HepG2 (cell line): ENCODE measurements around the gene PAQR6. TPM values are rescaled to one million over a fixed set of nuclear protein-coding genes. Genes with fewer than 3 reads are reported as not detected.

ENCODE experiments used
- ATAC-seq: fragments of 200-7000 bp; cut with Tn5 transposase; 3 replicates; pipeline ENCODE4 v1.9.1; 2020; ENCODE audit warnings: mild to moderate bottlenecking, moderate library complexity
- BruUV-seq: library from RNA; stranded (reverse); fragments of 400-500 nt; replicated peaks from 2 replicates; lab custom pipeline; 2021; lab: Mats Ljungman, UMichigan
- CTCF ChIA-PET: fragments of 300-600 bp; formaldehyde crosslinking; extraction: SDS; loops from one replicate; lab custom pipeline; 2021; ENCODE audit warnings: low total read pairs, inconsistent platforms, low intra/inter-chr PET ratio; lab: Yijun Ruan, JAX
- POLR2A ChIA-PET: fragments of 350-600 bp; sonication (Branson Sonifier 250); formaldehyde crosslinking; loops from one replicate; lab custom pipeline; 2020; ENCODE audit warnings: antibody characterized with exemption, inconsistent platforms; lab: Yijun Ruan, JAX
- DNase-seq: peaks from one replicate; pipeline ENCODE4 v3.0.0-alpha.2; 2015; ENCODE audit warnings: low spot score
- FAIRE-seq: peaks from 3 replicates; lab custom pipeline; 2011; peaks lifted over from hg19 to GRCh38; lab: Jason Lieb, UNC
- H2AFZ ChIP-seq: one replicate; pipeline ENCODE4 v1.6.1; 2011; ENCODE audit warnings: low read length, inconsistent platforms
- H3K27ac ChIP-seq: fragments of 300-600 bp; 3 replicates; pipeline ENCODE4 v1.8.0; 2011; ENCODE audit warnings: mixed run types, mild to moderate bottlenecking, mixed read lengths, low read length, inconsistent platforms; ENCODE audit not compliant: insufficient read depth; ENCODE audit errors: extremely low read length
- H3K27me3 ChIP-seq, 2 experiments: fragments of 200-600 bp in 1 of 2; 2 replicates in 1 of 2; 3 replicates in 1 of 2; pipeline versions ENCODE4 v1.6.0 to v1.8.0; 2011; ENCODE audit warnings: low read length in 2 of 2, mild to moderate bottlenecking in 2 of 2, moderate library complexity in 2 of 2, inconsistent platforms in 1 of 2; ENCODE audit not compliant: insufficient read depth in 2 of 2, control insufficient read depth in 1 of 2
- H3K36me3 ChIP-seq, 2 experiments: fragments of 200-600 bp in 1 of 2; replicated peaks in 1 of 2; 2 replicates in 1 of 2; 3 replicates in 1 of 2; pipeline versions ENCODE4 v1.5.1 to v1.8.0; 2011; ENCODE audit warnings: low read length in 2 of 2, inconsistent platforms in 1 of 2; ENCODE audit not compliant: insufficient read depth in 2 of 2, control insufficient read depth in 1 of 2
- H3K4me1 ChIP-seq: 2 replicates; pipeline ENCODE4 v1.5.1; 2012; ENCODE audit warnings: low read length, inconsistent platforms; ENCODE audit not compliant: insufficient read depth
- H3K4me2 ChIP-seq: 2 replicates; pipeline ENCODE4 v1.6.0; 2011; ENCODE audit warnings: low read depth, low read length, inconsistent platforms
- H3K4me3 ChIP-seq, 3 experiments: fragments of 200-600 bp in 1 of 3; sonication (generic), shearing (Covaris generic) in 1 of 3; replicated peaks in 1 of 3; 2 replicates each; pipeline ENCODE4 v1.5.1; 2011 to 2016; ENCODE audit warnings: low read length in 3 of 3, inconsistent platforms in 2 of 3, low read depth in 2 of 3, mild to moderate bottlenecking in 2 of 3, control low read depth in 1 of 3, mixed read lengths in 1 of 3; ENCODE audit not compliant: insufficient read depth in 1 of 3
- H3K79me2 ChIP-seq: one replicate; pipeline ENCODE4 v1.6.1; 2011; ENCODE audit warnings: low read length, inconsistent platforms; ENCODE audit not compliant: insufficient read depth
- H3K9ac ChIP-seq: 2 replicates; pipeline ENCODE4 v1.6.0; 2011; ENCODE audit warnings: mild to moderate bottlenecking, low read depth, low read length, inconsistent platforms; ENCODE audit not compliant: insufficient read depth
- H3K9me3 ChIP-seq: 2 replicates; pipeline ENCODE4 v1.5.1; 2012; ENCODE audit warnings: mild to moderate bottlenecking, low read length
- H4K20me1 ChIP-seq: 2 replicates; pipeline ENCODE4 v1.6.0; 2011; ENCODE audit warnings: inconsistent platforms, mild to moderate bottlenecking, low read length, moderate library complexity; ENCODE audit not compliant: insufficient read depth
- ARNTL ChIP-seq: sonication (generic); formaldehyde crosslinking; IDR thresholded peaks from 2 replicates; pipeline ENCODE4 v1.4.0; 2020; ENCODE audit warnings: mild to moderate bottlenecking, missing genetic modification reagents
- ERF ChIP-seq: IDR thresholded peaks from 2 replicates; pipeline ENCODE4 v1.6.1; 2018; ENCODE audit warnings: missing biosample characterization, missing genetic modification reagents
- HNF4G ChIP-seq, 2 experiments: sonication (generic) in 1 of 2; formaldehyde crosslinking in 1 of 2; IDR thresholded peaks; 2 replicates each; pipeline versions ENCODE4 v1.4.0 to v1.6.1; 2011 to 2020; ENCODE audit warnings: borderline replicate concordance in 2 of 2, low read depth in 2 of 2, mild to moderate bottlenecking in 2 of 2, low read length in 1 of 2, missing genetic modification reagents in 1 of 2, moderate library complexity in 1 of 2
- JARID2 ChIP-seq: sonication (generic); formaldehyde crosslinking; IDR thresholded peaks from 2 replicates; pipeline ENCODE4 v1.8.1; 2023; ENCODE audit warnings: missing genetic modification reagents, inconsistent platforms; ENCODE audit not compliant: insufficient replicate concordance
- MTF1 ChIP-seq: sonication (generic); formaldehyde crosslinking; IDR thresholded peaks from 2 replicates; pipeline ENCODE4 v1.5.0; 2020; ENCODE audit warnings: missing genetic modification reagents
- PAF1 ChIP-seq: IDR thresholded peaks from 2 replicates; pipeline ENCODE4 v1.6.1; 2016; ENCODE audit warnings: missing genetic modification reagents, missing compliant biosample characterization
- SP2 ChIP-seq: sonication (generic); formaldehyde crosslinking; IDR thresholded peaks from 2 replicates; pipeline ENCODE4 v1.5.1; 2020; ENCODE audit warnings: mild to moderate bottlenecking, missing genetic modification reagents
- YEATS4 ChIP-seq: sonication (generic); formaldehyde crosslinking; IDR thresholded peaks from 2 replicates; pipeline ENCODE4 v1.4.0; 2020; ENCODE audit warnings: missing genetic modification reagents, borderline replicate concordance
- ZFP82 ChIP-seq: sonication (generic); formaldehyde crosslinking; IDR thresholded peaks from 2 replicates; pipeline ENCODE4 v1.5.1; 2020; ENCODE audit warnings: mild to moderate bottlenecking, missing genetic modification reagents, borderline replicate concordance
- ZNF274 ChIP-seq: sonication (generic); formaldehyde crosslinking; IDR thresholded peaks from 2 replicates; pipeline ENCODE4 v1.5.1; 2020; ENCODE audit warnings: mild to moderate bottlenecking, missing genetic modification reagents
- ZNF3 ChIP-seq: IDR thresholded peaks from 2 replicates; pipeline ENCODE4 v1.7.0; 2017; ENCODE audit warnings: inconsistent platforms
- ZSCAN21 ChIP-seq: sonication (generic); formaldehyde crosslinking; IDR thresholded peaks from 2 replicates; pipeline ENCODE4 v1.8.0; 2022; ENCODE audit warnings: mild to moderate bottlenecking, missing genetic modification reagents, moderate library complexity, borderline replicate concordance
- WGBS: methylation state at CpG from one replicate; pipeline ENCODE4 v1.1.6; 2017; ENCODE audit warnings: low lambda C conversion rate; 5-methylcytosine and 5-hydroxymethylcytosine counted together
- in situ Hi-C: cut with HindIII; loops from 2 replicates; pipeline ENCODE4 v1.10.0; 2017; ENCODE audit warnings: low pct_unique_long_range_greater_than_20kb; ENCODE audit not compliant: extremely low pct_ligation_motif_present
- intact Hi-C: fragments of 100-400 bp; cut with micrococcal nuclease; formaldehyde crosslinking; loops from one replicate; pipeline ENCODE4 v1.10.0; 2022; ENCODE audit not compliant: unreplicated experiment
- polyA plus RNA-seq, 8 experiments: library from polyadenylated mRNA; depleted of rRNA in 3 of 8; stranded (reverse) in 7 of 8; unstranded in 1 of 8; fragments of >200 nt; fragmentation: Illumina TruSeq in 4 of 8; extraction: Trizol in 4 of 8; gene quantifications; 2 replicates each; pipeline versions ENCODE4 v1.2.1 to v1.2.3, GENCODE V29; 2011 to 2016; ENCODE audit warnings: low read depth in 4 of 8, missing spikeins in 1 of 8, mixed read lengths in 1 of 8; ENCODE audit not compliant: insufficient read depth in 1 of 8
- total RNA-seq, 5 experiments: library from RNA; depleted of rRNA; stranded (reverse); fragments of >200 nt; fragmentation: Illumina TruSeq; extraction: Trizol; gene quantifications; 2 replicates each; pipeline ENCODE4 v1.2.3, GENCODE V29; 2016; ENCODE audit warnings: low read depth in 1 of 5
- TF ChIP-seq, protein P1 (sequence below): sonication (generic); formaldehyde crosslinking; IDR thresholded peaks from 2 replicates; pipeline ENCODE4 v1.5.0; 2020; ENCODE audit warnings: mild to moderate bottlenecking, missing genetic modification reagents, borderline replicate concordance
- TF ChIP-seq, protein P2 (sequence below): sonication (generic); formaldehyde crosslinking; IDR thresholded peaks from 2 replicates; pipeline ENCODE4 v1.4.0; 2020; ENCODE audit warnings: missing genetic modification reagents
- TF ChIP-seq, protein P3 (sequence below): sonication (generic); formaldehyde crosslinking; IDR thresholded peaks from 2 replicates; pipeline ENCODE4 v1.4.0; 2020; ENCODE audit warnings: missing genetic modification reagents, borderline replicate concordance

PAQR6 gene
- total and polyA plus RNA-seq, 2 of the 13 experiments (the other 11 are each of a cell fraction or from before 2014, with no cell fraction given) = 0.82 to 1.4 TPM

DNA sequence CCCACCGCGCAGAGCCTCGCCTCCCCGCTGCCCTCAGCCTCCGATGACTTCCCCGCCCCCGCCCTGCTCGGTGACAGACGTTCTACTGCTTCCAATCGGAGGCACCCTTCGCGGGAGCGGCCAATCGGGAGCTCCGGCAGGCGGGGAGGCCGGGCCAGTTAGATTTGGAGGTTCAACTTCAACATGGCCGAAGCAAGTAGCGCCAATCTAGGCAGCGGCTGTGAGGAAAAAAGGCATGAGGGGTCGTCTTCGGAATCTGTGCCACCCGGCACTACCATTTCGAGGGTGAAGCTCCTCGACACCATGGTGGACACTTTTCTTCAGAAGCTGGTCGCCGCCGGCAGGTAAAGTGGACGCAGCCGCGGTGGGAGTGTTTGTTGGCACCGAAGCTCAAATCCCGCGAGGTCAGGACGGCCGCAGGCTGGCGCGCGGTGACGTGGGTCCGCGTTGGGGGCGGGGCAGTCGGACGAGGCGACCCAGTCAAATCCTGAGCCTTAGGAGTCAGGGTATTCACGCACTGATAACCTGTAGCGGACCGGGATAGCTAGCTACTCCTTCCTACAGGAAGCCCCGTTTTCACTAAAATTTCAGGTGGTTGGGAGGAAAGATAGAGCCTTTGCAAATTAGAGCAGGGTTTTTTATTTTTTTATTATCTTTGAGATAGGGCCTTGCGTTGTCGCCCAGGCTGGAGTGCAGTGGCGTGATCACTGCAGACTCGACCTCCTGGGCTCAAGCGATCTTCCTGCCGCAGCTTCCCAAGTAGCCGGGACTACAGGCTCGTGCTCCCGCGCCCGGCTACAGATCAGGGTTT lies 34.8 kb downstream of the PAQR6 start, which contains the start of gene PMF1:
PMF1 (plus strand) TSS at position 175 of the 811 bp plus-strand sequence; CDS start at position 184, 9 bp downstream.
- no peaks in the 10 kb centered on the region; a peak in 1 of 5 replicates for H3K27me3 ChIP-seq
- H3K4me1 ChIP-seq = peaks cover 36% of the 10 kb centered on the region
- H3K27ac ChIP-seq = peak within 1 kb of the TSS; percentile 99
- TSS peak; percentile 84 for BruUV-seq
- peaks cover 28% of the 10 kb centered on the region for H3K79me2 ChIP-seq
- H4K20me1 ChIP-seq = no peaks in the 10 kb centered on the region
- 2% methylated on average over 35 of the region's 61 CpGs for WGBS
- FAIRE-seq = no peak
- in situ Hi-C loops = no loop called here
- ATAC-seq = peak; percentile 98
- ChIA-PET CTCF (interaction anchor here (0.8 kb wide), 1 partner anchor 20 kb away, joined by 3 read pairs; no protein-coding TSS in a partner anchor), POLR2A (interaction anchor here (0.8 to 3.0 kb wide), 36 partner anchors 10 to 354 kb away, joined by 3 to 61 read pairs (median 6); partner anchors contain the start of genes KHDC4, MEF2D, PAQR6 and SLC25A44)
- peak within 1 kb of the TSS; percentile 75 to 88 (median 82) for H3K4me3 ChIP-seq
- peak; percentile 92 for DNase-seq
- intact Hi-C loops = no loop called here
- H3K36me3 ChIP-seq = peaks cover 7 to 34% of the 10 kb centered on the region in 2 experiments
- no peaks in the 10 kb centered on the region for H3K9me3 ChIP-seq
- H3K4me2 ChIP-seq = peak within 1 kb of the TSS; percentile 93
- peak within 1 kb of the TSS; percentile 91 for H2AFZ ChIP-seq
- H3K9ac ChIP-seq = peak within 1 kb of the TSS; percentile 97
- TF ChIP-seq, protein P1, sequence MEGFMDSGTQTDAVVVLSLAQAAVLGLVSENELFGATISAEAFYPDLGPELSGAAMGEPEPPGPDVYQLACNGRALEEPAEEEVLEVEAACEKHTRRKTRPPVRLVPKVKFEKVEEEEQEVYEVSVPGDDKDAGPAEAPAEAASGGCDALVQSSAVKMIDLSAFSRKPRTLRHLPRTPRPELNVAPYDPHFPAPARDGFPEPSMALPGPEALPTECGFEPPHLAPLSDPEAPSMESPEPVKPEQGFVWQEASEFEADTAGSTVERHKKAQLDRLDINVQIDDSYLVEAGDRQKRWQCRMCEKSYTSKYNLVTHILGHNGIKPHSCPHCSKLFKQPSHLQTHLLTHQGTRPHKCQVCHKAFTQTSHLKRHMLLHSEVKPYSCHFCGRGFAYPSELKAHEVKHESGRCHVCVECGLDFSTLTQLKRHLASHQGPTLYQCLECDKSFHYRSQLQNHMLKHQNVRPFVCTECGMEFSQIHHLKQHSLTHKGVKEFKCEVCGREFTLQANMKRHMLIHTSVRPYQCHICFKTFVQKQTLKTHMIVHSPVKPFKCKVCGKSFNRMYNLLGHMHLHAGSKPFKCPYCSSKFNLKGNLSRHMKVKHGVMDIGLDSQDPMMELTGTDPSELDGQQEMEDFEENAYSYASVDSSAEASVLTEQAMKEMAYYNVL (CRISPR knock-in tag) = no peak
- TF ChIP-seq ERF (CRISPR knock-in tag) (peak; percentile 74), ZFP82 (CRISPR knock-in tag) (peak; percentile 71; the same call in 1 of the 2 replicates), ZNF3 (CRISPR knock-in tag) (no peak), SP2 (CRISPR knock-in tag) (peak; percentile 93), JARID2 (CRISPR knock-in tag) (peak; percentile 80), HNF4G (IDR thresholded peaks at IDR 0.05; ENCODE audit: borderline replicate concordance, low read depth, low read length) (no peak), HNF4G (CRISPR knock-in tag; IDR thresholded peaks at IDR 0.05; ENCODE audit: borderline replicate concordance, low read depth) (peak; percentile 63; the same call in 1 of the 2 replicates), MTF1 (CRISPR knock-in tag) (no peak; the same call in 1 of the 2 replicates), PAF1 (CRISPR knock-in tag) (no peak), ARNTL (CRISPR knock-in tag) (peak; percentile 21; the same call in 1 of the 2 replicates), YEATS4 (peak; percentile 83), ZSCAN21 (CRISPR knock-in tag) (peak; percentile 80), ZNF274 (CRISPR knock-in tag) (no peak)
- TF ChIP-seq, protein P2, sequence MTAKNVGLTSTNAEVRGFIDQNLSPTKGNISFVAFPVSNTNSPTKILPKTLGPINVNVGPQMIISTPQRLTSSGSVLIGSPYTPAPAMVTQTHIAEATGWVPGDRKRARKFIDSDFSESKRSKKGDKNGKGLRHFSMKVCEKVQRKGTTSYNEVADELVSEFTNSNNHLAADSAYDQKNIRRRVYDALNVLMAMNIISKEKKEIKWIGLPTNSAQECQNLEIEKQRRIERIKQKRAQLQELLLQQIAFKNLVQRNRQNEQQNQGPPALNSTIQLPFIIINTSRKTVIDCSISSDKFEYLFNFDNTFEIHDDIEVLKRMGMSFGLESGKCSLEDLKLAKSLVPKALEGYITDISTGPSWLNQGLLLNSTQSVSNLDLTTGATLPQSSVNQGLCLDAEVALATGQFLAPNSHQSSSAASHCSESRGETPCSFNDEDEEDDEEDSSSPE (CRISPR knock-in tag) = peak; percentile 87
- TF ChIP-seq, protein P3, sequence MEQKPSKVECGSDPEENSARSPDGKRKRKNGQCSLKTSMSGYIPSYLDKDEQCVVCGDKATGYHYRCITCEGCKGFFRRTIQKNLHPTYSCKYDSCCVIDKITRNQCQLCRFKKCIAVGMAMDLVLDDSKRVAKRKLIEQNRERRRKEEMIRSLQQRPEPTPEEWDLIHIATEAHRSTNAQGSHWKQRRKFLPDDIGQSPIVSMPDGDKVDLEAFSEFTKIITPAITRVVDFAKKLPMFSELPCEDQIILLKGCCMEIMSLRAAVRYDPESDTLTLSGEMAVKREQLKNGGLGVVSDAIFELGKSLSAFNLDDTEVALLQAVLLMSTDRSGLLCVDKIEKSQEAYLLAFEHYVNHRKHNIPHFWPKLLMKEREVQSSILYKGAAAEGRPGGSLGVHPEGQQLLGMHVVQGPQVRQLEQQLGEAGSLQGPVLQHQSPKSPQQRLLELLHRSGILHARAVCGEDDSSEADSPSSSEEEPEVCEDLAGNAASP = no peak
